ENCODE measurements around the gene PDE4D. TPM values are rescaled to one million over a fixed set of nuclear protein-coding genes. Genes with fewer than 3 reads are reported as not detected.

Gene PDE4D
- total RNA-seq, 1 experiment from 2014 or later, result 3.3 TPM

DNA sequence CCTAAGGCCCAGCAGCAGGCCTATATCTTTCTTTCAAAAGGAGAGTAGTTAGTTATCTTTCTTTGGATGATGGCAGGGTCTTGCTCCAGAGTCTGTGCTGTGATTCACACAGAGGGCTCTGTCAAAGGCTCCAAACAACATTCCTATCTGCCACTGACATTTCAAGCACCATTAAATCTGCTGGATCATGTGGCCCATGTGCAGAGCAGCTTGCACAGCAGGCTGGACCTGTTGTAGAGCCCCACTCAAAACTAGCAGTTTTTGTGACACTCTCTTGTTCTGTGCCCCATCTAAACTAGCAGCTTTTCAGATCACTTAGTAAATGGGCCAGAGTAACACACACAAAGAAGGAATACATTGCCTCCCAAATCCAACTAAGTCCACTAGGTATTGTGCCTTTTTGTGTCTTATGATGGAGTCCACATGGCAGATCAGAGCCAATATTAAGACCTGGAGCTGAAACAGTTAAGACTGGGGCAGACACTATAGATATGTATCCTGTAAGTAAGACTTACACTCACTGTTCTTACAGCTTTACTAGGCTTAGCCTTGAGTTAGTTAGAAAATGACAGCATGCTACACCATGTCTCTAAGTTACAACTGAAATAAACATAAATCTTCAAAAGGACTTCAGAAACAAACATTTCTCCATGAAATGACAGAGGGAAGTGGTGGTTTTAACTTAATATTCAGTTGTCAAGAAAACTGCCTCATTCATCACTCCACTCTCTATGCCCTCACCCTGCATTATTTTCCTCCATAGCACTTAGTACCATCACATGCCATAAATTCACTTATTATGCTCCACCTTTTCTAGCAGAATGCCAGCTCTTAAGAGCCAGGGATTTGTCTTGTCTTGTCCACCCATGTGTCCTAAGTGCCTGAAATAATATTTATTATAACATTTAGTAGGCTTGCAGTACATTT is 909.7 kb downstream of the PDE4D start:
- POLR2A ChIA-PET, result no interaction called here
- peaks cover 3% of the 10 kb centered on the region; the same call in 1 of the 2 replicates for H3K36me3 Mint-ChIP-seq
- no peak overlapping the region for H3K4me3 Mint-ChIP-seq
- CTCF ChIA-PET, result interaction anchor here (2.6 kb wide), 1 partner anchor 92 kb away, joined by 16 read pairs; no protein-coding TSS in a partner anchor
- peaks cover 12% of the 10 kb centered on the region for H3K9me3 Mint-ChIP-seq
- no peaks in the 10 kb centered on the region; the same call in 1 of the 2 replicates for H3K27me3 Mint-ChIP-seq (ENCODE audit: low read depth)
- no peak overlapping the region for H3K27ac Mint-ChIP-seq
- H3K4me1 Mint-ChIP-seq, result peaks cover 29% of the 10 kb centered on the region
- ATAC-seq (no peak), DNase-seq (ENCODE audit: low spot score) (no peak)
- TF ChIP-seq, protein P1, sequence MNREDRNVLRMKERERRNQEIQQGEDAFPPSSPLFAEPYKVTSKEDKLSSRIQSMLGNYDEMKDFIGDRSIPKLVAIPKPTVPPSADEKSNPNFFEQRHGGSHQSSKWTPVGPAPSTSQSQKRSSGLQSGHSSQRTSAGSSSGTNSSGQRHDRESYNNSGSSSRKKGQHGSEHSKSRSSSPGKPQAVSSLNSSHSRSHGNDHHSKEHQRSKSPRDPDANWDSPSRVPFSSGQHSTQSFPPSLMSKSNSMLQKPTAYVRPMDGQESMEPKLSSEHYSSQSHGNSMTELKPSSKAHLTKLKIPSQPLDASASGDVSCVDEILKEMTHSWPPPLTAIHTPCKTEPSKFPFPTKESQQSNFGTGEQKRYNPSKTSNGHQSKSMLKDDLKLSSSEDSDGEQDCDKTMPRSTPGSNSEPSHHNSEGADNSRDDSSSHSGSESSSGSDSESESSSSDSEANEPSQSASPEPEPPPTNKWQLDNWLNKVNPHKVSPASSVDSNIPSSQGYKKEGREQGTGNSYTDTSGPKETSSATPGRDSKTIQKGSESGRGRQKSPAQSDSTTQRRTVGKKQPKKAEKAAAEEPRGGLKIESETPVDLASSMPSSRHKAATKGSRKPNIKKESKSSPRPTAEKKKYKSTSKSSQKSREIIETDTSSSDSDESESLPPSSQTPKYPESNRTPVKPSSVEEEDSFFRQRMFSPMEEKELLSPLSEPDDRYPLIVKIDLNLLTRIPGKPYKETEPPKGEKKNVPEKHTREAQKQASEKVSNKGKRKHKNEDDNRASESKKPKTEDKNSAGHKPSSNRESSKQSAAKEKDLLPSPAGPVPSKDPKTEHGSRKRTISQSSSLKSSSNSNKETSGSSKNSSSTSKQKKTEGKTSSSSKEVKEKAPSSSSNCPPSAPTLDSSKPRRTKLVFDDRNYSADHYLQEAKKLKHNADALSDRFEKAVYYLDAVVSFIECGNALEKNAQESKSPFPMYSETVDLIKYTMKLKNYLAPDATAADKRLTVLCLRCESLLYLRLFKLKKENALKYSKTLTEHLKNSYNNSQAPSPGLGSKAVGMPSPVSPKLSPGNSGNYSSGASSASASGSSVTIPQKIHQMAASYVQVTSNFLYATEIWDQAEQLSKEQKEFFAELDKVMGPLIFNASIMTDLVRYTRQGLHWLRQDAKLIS (CRISPR knock-in tag; IDR thresholded peaks at IDR 0.05; ENCODE audit: borderline replicate concordance), result no peak
- TF ChIP-seq STAT6 (CRISPR knock-in tag; conservative IDR thresholded peaks at IDR 0.05; ENCODE audit: low read depth) (no peak), ZNF232 (CRISPR knock-in tag; IDR thresholded peaks at IDR 0.05) (no peak)

GRCh38 chr5:58980890-58981289 is 912.6 kb downstream of the PDE4D start:
- Mint-ChIP-seq H3K27ac (no peak overlapping the region), H3K9me3 (peaks cover 12% of the 10 kb centered on the region), H3K4me3 (no peak overlapping the region), H3K27me3 (ENCODE audit: low read depth) (no peaks in the 10 kb centered on the region; the same call in 1 of the 2 replicates), H3K36me3 (peaks cover 3% of the 10 kb centered on the region; the same call in 1 of the 2 replicates), H3K4me1 (peaks cover 22% of the 10 kb centered on the region)
- DNase-seq (ENCODE audit: low spot score) (no peak), ATAC-seq (peak; percentile 53; the same call in 1 of the 2 replicates)
- TF ChIP-seq ATF6 (CRISPR knock-in tag; IDR thresholded peaks at IDR 0.05) (no peak), ZNF416 (CRISPR knock-in tag; IDR thresholded peaks at IDR 0.05) (peak; percentile 97)
- TF ChIP-seq, protein P2, sequence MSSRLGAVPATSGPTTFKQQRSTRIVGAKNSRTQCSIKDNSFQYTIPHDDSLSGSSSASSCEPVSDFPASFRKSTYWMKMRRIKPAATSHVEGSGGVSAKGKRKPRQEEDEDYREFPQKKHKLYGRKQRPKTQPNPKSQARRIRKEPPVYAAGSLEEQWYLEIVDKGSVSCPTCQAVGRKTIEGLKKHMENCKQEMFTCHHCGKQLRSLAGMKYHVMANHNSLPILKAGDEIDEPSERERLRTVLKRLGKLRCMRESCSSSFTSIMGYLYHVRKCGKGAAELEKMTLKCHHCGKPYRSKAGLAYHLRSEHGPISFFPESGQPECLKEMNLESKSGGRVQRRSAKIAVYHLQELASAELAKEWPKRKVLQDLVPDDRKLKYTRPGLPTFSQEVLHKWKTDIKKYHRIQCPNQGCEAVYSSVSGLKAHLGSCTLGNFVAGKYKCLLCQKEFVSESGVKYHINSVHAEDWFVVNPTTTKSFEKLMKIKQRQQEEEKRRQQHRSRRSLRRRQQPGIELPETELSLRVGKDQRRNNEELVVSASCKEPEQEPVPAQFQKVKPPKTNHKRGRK (CRISPR knock-in tag; IDR thresholded peaks at IDR 0.05; ENCODE audit: borderline replicate concordance), result no peak
- TF ChIP-seq, protein P3, sequence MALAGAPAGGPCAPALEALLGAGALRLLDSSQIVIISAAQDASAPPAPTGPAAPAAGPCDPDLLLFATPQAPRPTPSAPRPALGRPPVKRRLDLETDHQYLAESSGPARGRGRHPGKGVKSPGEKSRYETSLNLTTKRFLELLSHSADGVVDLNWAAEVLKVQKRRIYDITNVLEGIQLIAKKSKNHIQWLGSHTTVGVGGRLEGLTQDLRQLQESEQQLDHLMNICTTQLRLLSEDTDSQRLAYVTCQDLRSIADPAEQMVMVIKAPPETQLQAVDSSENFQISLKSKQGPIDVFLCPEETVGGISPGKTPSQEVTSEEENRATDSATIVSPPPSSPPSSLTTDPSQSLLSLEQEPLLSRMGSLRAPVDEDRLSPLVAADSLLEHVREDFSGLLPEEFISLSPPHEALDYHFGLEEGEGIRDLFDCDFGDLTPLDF (CRISPR knock-in tag; IDR thresholded peaks at IDR 0.05), result no peak
- CTCF ChIA-PET, result no interaction called here
- POLR2A ChIA-PET, result interaction anchor here (0.5 kb wide), 1 partner anchor 89 kb away, joined by 4 read pairs; no protein-coding TSS in a partner anchor
